Stimulated activated CD8-positive, alpha-beta memory T cell treated with anti-CD3 and anti-CD28 coated beads, Interleukin-7, amount 100 ng/mL, for 1 hour (primary cell): Measurements from ENCODE around the gene ZNF438.

Source experiments
- DNase-seq, 2 donors: peaks; one replicate each; pipeline ENCODE4 v3.0.0-alpha.2; 2020; ENCODE audit warnings: low read depth in 2 of 2

Gene ZNF438

DNA sequence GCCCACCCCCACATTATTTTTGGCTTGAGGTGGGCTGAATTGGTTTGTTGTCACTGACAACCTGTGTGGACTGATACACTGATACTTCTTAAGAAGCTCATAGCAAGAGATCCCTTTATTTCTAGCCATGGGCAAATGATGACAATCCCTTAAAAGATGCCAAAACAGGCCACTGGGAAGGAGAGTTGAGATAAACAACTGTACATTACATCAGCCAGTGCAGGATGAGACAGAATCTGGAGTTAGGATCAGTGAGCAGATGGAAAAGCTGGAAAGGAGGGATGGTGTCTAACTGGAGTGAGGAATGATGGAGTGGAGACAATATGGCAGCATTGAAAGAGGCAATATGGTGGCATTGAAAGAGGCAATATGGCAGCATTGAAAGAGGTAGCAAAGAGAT, 206.2 kb downstream of the ZNF438 start:
- no peak for DNase-seq

- DNase-seq = no peak
Observed at GRCh38 chr10:30825022-30825421, 206.6 kb downstream of the ZNF438 start.

GRCh38 chr10:30823651-30824050, 208.0 kb downstream of the ZNF438 start:
- DNase-seq = no peak

- DNase-seq = no peak
Observed at GRCh38 chr10:30822693-30823465, 208.8 kb downstream of the ZNF438 start.

- no peak for DNase-seq
Observed at GRCh38 chr10:30821994-30822692, 209.5 kb downstream of the ZNF438 start.

DNA sequence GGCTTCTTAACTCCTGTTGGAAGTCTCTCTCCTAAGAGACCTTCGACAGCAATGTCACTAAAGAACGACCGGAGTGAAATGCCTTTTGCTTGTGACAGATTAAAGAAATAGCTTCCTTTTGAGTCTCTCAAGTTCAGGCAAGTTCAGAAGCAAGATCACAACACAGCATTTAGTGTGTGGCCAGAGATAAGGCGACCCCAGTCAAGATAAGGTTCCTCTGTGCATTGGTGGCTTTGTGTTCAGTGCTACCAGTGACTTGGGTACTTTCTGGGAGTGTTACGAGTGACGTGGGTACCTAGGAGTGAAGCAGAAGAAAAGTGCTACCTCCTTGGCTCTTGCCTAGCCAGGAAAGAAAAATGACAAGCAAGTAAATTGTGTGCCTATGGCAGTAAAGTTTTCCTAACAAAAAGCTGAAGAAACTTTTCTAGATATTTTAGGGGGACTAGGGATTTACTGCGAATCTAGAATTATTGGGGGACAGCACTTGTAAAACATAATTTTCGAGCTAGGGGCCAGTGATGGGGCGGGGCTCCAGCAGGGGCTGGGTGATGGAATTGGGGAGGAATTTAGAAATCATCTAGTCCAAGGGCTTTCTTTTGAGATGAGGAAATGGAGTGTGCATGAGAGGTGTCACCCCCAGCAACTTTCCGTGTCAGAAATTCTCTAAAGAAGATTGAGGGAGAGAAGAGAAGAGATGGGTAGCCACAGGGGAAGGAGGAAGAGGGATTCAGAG, 210.2 kb downstream of the ZNF438 start:
- DNase-seq = no peak

DNA sequence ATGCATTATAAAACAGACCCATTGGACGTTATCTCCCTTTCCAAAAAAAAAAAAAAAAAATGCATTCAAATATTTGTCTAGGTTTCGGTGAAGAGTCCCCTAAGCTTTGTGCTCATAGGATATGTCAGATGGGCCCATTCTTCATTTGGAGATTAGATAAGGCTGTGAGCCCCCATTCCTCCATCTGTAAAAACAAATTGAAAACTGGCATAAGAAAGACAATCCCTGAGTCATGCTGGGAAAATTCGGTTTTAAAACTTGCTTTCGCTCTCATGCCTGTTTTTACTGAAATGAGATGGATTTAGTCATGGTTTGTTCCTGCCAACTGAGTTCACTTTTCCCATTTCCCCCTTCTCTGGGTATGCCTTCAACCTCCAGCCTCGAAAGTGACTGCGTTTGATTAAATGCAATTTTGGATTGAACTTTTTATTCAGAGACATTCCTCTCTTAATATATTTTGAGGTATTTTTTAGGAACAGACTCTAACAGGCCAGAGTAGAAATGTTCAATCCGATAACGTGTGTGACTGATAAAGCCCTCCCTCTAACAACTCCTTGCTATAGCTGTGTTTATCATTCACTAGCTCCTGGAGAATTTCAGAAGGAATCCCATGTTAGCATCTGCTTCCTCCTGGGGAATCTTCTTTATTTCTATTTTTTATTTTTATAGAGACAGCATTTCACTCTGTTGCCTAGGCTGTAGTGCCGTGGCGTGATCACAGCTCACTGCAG, 211.2 kb downstream of the ZNF438 start:
- DNase-seq = no peak

- DNase-seq = no peak
Observed at GRCh38 chr10:30819341-30820181, 212.1 kb downstream of the ZNF438 start.

DNA sequence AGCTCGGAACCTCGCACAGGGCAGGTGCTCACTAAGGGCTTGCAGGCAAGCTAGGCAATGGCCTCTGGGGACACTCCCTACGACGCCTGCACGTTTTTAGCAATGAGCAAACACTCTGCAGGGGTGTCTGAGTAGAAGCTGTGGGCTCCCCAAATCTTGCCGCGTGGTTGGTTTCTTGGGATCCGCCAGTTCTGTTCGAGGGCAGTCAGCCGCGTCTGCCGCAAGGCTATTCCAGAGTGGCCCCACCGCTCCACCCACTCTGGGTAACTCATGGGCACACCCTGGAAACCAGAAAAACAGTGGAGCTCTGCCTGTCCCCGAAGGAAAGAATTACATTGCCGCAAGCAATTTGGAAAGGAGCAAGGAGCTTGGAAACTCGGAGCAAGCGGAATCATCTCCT, 212.8 kb downstream of the ZNF438 start:
- DNase-seq = no peak

GRCh38 chr10:30818010-30818660, 213.5 kb downstream of the ZNF438 start:
- DNase-seq = no peak

- DNase-seq = no peak
Observed at GRCh38 chr10:30817541-30817940, 214.1 kb downstream of the ZNF438 start.

- DNase-seq = no peak
Observed at GRCh38 chr10:30816820-30817171, 214.9 kb downstream of the ZNF438 start.

- DNase-seq = no peak
Observed at GRCh38 chr10:30816159-30816819, 215.4 kb downstream of the ZNF438 start.

GRCh38 chr10:30813872-30814481, 217.7 kb downstream of the ZNF438 start:
- no peak for DNase-seq

- DNase-seq = no peak
Observed at GRCh38 chr10:30812018-30812851, 219.4 kb downstream of the ZNF438 start.

DNA sequence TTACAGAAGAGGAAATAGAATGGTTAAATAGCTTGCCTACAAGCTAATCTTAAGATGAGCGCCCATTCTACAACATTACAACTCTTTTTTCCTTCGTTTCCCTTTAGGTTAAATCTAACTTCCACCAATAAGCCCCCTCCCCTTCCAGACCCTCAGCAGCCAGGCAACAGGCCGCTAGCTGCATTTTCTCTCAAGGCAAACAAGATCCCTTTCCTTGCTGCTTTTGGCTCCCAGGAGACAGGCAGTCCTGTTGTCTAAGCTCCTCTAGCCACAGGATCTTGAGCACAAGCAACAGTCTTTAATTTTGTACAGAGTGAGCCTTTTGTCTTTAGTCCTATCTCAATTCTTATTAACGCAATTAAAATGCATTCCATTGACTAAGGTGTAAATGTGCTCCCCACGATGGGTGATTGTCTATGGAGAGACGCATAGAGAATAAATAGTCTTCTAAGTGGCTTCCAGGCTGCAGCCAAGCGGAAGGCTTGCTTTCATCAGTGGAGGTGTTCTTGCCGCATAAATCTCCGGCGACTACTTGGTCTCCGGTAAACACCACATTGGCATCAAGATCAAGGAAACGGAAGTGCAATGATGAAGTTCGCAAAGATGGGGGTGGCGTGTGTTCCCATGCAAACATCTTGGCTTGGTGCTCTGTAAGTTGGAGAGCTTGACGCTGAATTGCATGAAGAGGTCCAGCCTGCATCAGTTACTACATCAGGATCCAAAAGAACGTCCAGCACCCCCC, 220.2 kb downstream of the ZNF438 start:
- DNase-seq = no peak

GRCh38 chr10:30810416-30810815, 221.2 kb downstream of the ZNF438 start:
- DNase-seq = no peak

DNA sequence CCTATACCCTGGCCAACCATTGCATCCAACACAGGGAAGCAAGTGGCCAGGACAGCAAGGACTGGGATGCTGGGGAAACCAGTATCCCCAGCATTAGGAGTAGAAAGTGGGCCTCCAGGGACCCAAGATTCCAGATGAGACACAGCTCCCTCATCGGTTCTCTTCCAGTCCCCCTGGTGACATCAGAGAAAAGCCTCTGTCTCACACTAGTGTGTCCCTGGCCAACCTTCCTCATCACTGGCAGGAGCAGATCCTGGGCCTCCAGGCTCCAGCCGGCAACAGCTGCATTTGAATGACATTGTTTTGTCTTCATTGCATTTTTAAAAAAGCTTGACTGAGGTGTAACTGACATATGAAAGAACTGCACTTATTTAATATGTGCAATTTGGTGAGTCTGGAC, 224.8 kb downstream of the ZNF438 start:
- no peak for DNase-seq
